Measurements from ENCODE around the gene CYP3A5.
"Not testable (repeated sequence)": the region's sequence is repeated elsewhere in the genome, so short reads cannot be mapped to it uniquely, and the experiment has no call there.

The CYP3A5 gene

GRCh38 chr7:99637414-99637813 lies 42.4 kb downstream of the CYP3A5 start:
- not testable (repeated sequence) for DNase-seq

- peak; percentile 9 for DNase-seq
These were observed 48.3 kb downstream of the CYP3A5 start for GRCh38 chr7:99631295-99632109.

GRCh38 chr7:99629643-99630042 lies 50.2 kb downstream of the CYP3A5 start:
- no peak for DNase-seq

GRCh38 chr7:99628471-99629465 lies 51.0 kb downstream of the CYP3A5 start:
- no peak for DNase-seq

- DNase-seq: no peak
These were observed 52.3 kb downstream of the CYP3A5 start for GRCh38 chr7:99627513-99627912.

- no peak for DNase-seq
These were observed 53.1 kb downstream of the CYP3A5 start for GRCh38 chr7:99626661-99627060.

GRCh38 chr7:99625961-99626360 lies 53.8 kb downstream of the CYP3A5 start:
- no peak for DNase-seq

- DNase-seq: no peak
These were observed 54.5 kb downstream of the CYP3A5 start for GRCh38 chr7:99625321-99625720.

- DNase-seq: no peak
These were observed 55.3 kb downstream of the CYP3A5 start for GRCh38 chr7:99624484-99624883.

- DNase-seq: no peak
These were observed 55.9 kb downstream of the CYP3A5 start for GRCh38 chr7:99623702-99624447.

- DNase-seq: no peak
These were observed 56.6 kb downstream of the CYP3A5 start for GRCh38 chr7:99623091-99623693.

- no peak for DNase-seq
These were observed 57.2 kb downstream of the CYP3A5 start for GRCh38 chr7:99622596-99622995.

- DNase-seq: no peak
These were observed 58.5 kb downstream of the CYP3A5 start for GRCh38 chr7:99621271-99621670.

GRCh38 chr7:99619571-99620130 lies 60.1 kb downstream of the CYP3A5 start:
- DNase-seq: no peak

GRCh38 chr7:99618726-99619125 lies 61.1 kb downstream of the CYP3A5 start:
- DNase-seq: no peak

- no peak for DNase-seq
These were observed 62.5 kb downstream of the CYP3A5 start for GRCh38 chr7:99617192-99617781.

GRCh38 chr7:99616359-99617191 lies 63.2 kb downstream of the CYP3A5 start, which contains the start of gene ZSCAN25:
Gene ZSCAN25, plus strand, starts transcription at chr7:99616946. Its CDS starts 2,661 bp downstream, at chr7:99619607.
- DNase-seq: peak; percentile 99

- no peak for DNase-seq
These were observed 63.8 kb downstream of the CYP3A5 start for GRCh38 chr7:99615989-99616358.

- DNase-seq: no peak
These were observed 65.3 kb downstream of the CYP3A5 start for GRCh38 chr7:99614495-99614894.

GRCh38 chr7:99607548-99607947 lies 72.2 kb downstream of the CYP3A5 start:
- DNase-seq: no peak

- DNase-seq: no peak
These were observed 73.3 kb downstream of the CYP3A5 start for GRCh38 chr7:99606531-99606930.

All from eye (tissue), 1 donor.